Activated naive CD8-positive, alpha-beta T cell treated with anti-CD3 and anti-CD28 coated beads, Interleukin-2, amount 50 U/mL, for 16 hours (primary cell): Measurements from ENCODE around the gene VPS51.
"Not testable (repeated sequence)": the region's sequence is repeated elsewhere in the genome, so short reads cannot be mapped to it uniquely, and the experiment has no call there.

ENCODE experiments used
- DNase-seq: peaks from one replicate; pipeline ENCODE4 v3.0.0-alpha.2; 2020; ENCODE audit warnings: low read depth, low spot score

Gene VPS51

DNA sequence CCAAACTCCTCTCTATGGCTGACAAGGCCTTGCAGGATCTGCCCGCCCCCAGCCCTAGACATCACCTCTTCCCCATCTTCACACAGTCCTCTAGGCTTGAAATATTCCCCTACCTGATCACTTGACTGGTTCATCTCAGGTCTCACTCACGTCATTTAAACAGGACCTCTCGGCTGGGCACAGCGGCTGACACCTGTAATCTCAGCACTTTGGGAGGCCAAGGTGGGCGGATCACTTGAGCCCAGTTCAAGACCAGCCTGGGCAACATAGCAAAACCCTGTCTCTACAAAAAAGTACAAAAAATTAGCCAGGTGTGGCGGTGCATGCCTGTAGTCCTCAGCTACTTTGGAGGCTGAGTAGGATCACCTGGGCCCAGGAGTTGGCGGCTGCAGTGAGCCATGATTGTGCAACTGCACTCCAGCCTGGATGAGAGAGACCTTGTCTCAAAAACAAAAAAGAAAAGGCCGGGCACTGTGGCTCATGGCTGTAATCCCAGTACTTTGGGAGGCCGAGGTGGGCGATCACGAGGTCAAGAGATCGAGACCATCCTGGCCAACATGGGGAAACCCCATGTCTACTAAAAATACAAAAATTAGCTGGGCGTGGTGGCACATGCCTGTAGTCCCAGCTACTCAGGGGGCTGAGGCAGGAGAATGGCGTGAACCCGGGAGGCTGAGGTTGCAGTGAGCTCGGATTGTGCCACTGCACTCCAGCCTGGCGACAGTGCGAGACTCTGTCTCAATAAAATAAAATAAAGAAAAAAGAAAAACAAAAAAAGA lies 23.1 kb downstream of the VPS51 start:
- not testable (repeated sequence) for DNase-seq

DNA sequence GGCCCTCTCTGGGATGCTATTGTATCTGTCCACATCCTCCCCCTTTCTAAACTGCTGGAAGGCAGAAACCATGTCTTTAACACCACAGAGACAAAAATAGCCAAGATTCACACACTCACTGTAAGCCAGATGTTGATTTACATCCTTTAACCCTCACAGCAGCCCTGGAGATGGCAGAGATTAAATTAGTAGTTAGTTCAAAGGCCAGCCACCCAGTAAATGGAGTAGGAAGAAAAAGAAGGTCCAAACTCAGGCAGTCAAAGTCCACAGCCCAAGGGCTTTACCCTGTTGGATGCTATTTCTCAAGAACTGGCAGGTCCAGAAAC lies 23.6 kb downstream of the VPS51 start:
- no peak for DNase-seq

DNA sequence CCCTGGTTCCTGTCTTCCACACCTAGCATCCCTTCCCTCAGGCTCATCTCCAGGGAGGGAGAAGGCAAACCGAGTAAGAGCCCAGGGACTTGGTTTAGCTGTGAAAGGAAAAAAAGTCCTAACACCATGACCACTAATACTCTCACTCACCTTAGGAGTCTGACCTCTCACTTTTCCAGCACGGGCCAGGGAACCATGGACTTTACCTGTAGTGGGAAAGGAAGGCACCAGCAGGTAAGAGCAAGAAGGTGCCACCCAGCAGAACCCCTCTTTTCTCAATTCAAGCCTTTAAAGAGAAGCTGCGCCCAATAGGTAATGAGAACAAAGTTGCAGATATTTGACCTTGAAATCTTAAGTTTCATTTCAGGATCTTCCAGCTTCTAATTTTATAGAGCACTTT lies 24.8 kb downstream of the VPS51 start:
- no peak for DNase-seq

DNA sequence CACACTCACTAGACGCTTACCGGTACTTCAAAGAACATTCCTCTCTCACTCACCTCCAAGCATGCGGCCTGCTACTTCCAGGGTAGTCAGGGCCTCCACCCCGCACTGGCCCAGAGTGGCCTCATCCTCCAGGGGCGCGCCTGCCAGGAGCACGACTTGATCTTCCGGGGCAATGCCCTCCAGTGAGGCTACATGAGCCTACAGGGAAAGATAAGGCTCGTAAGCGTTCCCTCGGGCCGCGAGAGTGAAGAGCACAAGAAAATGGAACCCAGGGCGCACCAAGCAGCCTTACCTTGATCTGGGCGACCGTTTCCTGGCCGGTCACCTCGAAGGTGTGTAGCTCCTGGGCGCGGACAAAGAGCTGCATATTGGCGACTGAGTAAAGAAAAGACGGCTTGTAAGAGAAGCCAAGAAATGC lies 25.4 kb downstream of the VPS51 start:
- no peak for DNase-seq

DNA sequence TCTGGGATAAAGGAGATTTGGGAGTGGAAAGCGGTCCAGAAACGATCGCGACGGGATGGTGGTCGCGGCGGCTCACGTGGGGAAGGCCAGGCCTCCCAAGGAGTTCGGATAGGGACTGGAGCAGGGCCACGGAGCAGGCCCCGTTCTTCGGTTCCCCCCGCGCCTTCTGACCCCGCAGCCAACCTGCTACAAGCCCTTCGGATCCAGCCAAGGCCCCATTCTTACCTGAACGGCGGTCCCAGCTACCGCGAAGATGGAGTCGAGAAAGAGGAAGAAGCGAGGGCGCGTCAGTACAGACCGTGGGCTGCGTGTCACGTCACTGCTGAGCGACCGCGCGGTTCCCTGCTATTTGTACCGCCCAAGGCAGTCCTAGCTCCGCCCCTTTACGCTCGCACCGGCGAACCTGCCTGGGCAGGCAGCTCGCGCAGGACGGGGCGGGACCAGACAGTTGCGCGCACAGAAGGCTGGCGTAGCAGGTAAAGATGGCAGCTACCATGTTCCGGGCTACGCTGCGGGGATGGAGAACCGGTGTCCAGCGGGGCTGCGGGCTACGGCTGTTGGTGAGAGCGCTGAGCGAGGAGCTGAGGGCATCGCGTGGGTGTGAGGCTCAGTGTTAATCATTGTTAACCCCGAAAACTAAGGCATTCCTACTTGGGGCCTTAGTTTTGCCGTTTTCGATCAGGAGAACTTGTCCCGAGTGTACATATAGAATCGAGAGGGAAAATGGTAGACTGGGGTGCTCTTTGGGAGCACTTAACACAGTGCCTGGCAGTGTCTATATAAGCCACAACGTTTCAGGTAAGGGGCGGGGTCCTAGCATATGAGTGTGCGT lies 26.1 kb downstream of the VPS51 start, which contains the start of the genes FAU and MRPL49:
Gene FAU, minus strand, starts transcription at position 270 of the 832 bp plus-strand sequence. CDS start 321 bp downstream, outside the sequence.
Gene MRPL49, plus strand, starts transcription at position 457 of the 832 bp plus-strand sequence. Its CDS starts 26 bp downstream, at position 483.
- DNase-seq = peak; percentile 99

DNA sequence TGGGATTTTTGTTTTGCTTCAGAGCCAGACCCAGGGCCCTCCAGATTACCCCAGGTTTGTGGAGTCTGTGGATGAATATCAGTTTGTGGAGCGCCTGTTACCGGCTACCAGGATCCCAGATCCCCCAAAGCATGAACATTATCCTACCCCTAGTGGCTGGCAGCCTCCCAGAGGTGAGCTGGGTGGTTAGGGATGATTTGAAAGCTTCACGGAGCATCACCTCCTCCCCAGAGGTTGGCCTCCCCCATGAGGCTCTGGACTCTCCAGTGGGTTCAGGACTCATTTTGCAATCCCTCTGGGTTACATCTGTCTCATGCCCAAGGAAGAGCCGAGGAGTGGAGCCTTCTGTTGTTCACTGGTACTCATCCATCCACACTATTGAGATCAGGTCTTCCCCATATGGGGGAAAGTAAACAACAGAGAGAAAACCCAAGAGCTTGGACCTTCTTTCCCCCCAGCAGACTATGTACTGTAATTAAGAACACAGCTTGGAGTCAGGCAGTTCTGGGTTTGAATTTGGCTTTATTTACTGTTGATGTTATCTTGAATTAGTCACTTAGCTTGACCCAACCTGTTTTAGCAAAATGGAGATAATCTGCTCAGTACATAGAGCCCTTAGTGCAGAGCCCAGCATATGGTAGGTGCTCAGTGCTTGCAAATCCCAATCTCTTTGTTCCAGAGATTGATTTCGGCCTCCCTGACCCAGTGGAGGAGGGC lies 28.6 kb downstream of the VPS51 start:
- DNase-seq = no peak

DNA sequence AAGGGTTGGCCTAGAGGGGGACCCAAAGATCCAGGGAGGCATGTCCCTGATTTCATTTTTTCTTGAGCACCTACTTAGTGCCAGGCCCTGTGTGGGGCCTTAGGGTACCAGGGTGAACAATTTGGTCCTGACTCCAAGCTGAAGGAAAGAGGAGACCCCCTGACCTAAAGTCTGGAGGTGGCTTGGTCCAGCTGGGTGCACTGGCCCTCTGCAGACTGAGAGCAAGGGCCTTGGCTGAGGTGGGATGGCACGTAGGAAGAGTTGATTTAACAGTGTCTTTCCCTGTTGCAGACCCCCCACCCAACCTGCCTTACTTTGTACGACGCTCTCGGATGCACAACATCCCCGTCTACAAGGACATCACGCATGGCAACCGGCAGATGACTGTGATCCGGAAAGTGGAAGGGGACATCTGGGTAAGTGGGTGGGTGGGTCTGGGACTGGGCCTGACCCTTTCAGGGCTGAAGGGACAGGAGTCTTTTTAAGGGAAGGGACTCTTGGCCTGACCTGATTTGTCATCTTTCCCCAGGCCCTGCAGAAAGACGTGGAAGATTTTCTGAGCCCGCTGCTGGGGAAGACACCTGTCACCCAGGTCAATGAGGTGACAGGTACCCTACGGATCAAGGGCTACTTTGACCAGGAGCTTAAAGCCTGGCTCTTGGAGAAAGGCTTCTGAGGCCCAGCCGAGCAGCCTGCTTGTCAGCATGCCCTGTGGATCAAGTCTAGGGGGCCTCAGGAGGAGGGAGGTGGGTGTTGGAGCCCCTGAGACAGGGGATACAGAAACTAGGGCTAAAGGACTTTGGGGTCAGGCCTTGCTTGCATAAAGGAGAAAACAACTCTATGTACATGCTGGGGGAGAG lies 29.4 kb downstream of the VPS51 start:
- no peak for DNase-seq

DNA sequence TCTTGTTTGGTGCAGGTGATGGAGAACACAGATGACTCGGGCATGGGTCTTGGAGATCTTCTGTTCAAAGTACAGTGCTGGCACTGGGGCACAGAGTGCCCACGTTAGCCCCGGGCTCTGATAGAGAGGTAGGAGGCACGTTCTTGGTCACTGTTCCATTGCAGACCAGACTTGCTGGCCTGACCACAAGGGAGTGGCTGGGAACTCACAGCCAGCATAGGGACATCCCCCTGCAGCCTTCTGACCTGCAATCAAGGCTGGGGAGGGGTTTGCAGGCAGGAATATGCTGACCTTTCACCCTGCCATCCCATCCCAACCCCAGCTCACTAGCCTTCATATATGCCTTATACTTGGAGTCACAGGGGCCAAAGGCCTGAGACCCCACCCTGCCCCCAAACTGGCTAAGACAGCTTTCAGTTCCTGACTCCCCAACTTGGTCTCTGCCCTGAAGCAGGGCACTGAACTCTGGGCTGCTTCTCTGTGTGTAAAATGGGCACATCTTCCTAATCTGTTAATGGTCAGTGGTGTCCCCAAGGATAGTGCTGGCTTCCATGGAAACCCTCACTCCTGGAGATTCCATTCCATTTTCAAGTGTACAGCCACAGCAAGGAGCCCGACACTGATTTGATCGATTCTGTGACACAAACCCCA lies 30.7 kb downstream of the VPS51 start:
- DNase-seq = no peak

DNA sequence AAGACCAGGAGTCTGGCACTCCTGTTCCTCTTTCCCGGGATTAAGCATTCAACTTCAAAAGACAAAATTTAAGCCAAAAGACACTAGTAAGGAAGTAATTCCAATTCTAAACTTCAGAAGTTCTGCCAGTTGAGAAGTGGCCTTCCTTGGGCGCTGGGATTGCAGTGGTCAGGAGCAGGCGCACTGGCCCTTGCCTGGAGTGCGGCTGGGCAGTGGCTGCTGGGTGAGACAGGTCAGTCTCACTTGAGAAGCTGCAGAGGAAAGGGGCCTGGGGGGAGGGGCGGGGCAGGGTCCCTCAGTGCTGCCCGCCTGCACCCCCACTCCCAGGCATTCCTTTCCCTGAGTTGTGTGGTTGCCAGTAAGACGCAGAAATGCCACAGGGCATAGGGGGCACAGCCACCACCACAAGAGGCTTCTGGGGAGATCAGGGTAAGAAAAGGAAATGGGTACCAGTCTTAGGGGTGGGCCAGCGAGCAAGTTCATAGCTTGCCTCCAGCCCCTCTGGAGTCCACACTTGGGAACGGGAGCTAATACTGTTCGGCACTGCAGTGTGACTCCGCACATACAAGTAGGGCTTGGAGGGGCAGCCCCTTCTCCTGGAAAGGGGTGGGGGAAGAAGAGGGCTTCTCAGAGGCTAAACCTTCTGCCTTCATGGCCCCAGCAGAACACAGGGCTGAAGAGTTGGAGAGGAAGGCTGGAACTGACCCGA lies 31.6 kb downstream of the VPS51 start:
- DNase-seq = no peak

DNA sequence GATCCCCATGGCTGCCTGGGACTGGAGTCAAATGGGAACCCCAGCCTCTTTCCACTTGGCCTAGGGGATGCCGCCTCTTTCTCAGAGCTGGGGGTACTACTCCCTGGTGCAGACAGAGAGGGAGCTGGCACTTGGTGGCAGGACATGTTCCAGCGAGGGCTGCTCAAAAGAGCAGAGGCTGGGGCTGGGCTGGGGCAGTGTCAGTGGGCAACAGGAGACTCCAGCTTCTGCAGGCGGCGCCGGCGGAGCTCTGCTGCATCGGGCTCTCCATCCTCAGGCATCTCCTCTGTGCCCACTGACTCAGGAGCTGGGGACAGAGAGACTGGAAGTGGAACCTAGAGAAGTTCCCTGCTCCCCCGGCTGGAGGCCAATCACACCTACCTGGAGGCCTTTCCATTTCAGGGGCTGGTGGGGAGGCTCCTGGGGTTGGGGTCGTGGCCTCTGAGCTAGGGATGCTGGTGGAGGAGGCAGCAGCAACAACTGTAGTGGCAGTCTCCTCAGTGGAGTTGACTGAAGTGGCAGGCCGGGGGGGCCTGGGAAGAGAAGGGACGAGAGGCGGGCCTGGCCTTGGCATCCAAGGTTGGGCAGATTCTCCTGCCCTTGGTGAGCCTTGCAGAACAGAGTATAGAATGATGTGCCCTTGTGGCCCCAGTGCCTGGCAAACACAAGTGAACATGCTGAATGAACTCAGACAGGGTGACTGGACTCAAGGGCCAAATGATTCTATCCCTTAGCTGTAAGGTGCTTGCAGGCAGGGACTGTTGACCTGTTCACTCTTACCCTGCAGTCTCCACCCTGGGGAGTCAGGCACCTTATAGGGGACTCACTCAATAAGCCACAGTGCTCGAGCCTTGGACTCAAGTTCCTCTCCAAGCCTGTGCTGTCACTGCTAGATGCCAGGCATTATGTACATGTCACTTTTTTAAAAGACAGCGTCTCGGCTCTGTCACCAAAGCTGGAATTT lies 32.5 kb downstream of the VPS51 start:
- DNase-seq = no peak

DNA sequence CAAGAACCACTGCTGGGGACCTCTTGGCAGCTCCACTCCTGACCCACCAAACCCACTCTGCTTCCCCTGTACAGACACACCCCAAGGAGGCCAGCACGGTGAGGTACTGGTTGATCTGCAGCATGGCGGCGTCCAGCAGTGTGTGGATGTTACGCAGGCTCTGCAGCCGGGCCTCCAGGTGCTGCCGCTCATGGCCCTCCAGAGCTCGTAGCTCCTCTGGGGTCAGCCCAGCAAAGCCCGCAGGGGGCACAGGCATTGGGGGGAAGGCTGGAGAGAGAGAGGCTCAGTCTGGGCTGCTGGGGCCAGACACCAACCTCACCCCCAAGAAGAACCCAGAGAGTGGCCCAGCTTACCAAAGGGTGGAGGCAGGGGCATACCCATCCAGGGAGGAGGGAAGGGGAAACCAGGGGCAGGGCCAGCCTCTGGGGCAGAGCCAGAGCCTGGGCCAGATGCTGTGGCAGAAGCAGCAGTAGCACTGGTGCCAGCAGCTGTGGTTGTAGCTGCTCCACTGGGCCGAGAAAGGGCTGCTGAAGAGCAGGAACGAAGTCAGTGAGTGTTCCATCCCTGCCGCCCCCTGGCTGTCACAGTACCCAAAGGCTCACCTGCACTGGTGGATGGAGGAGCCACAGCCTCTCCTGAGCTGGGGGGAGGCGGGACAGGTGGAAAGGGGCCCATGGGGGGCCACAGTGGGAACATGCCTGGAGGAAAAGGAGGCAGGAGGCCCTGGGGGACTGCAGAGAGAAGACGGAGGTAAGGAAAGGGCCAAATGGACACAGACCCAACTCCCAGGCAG lies 33.8 kb downstream of the VPS51 start:
- DNase-seq = no peak

DNA sequence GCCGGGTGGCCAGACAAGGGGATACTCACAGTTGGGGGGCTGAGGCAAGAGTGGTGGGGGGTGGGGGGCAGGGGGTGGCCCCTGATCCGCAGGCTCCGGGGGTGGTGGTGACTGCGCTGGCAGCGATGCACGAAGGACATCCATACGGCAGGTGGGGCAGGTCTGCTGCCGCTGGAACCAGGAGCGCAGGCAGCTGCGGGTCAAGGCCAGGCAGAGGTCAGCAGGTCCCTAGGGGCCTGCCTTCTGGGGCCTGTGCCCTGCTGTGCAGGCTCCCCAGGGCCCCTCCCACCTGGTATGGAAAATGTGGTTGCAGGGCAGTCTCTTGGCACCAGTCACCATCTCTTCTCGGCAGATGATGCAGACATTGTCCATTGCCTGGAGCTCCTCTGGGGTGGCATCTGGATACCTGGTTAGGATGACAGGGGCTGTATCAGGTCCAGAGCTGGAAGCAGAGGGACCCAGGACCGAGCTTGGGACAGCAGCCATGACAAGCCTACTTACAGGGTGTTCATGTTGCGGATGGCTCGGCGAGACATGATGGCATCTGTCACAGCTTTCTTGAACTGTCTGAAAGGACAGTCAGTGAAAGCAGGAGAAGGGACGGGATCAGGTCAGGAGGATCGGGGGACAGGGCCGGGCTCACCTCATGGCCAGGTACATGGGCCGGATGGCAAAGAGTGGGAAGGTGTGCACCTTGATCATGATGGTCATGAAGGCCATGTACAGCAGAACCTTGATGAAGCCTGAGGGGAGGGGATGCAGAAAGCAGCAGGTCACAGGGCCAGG lies 34.8 kb downstream of the VPS51 start:
- DNase-seq = no peak

DNA sequence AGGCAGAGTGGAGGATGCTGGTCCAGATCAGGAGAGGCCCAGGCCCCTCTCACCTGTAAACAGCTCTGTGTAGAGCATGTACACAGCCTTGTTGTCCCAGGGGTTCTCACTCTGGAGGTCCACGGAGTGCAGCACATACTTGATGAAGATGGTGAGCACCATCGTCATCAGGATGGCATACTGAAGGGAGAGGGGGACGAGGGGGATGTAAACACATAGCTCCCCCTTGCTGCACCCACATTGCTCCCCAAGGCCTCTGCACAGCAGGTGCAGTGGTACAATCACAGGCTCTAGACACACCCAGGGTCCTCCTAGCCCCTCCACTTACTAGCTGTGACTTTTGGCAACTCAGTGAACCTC lies 35.4 kb downstream of the VPS51 start:
- DNase-seq = no peak

DNA sequence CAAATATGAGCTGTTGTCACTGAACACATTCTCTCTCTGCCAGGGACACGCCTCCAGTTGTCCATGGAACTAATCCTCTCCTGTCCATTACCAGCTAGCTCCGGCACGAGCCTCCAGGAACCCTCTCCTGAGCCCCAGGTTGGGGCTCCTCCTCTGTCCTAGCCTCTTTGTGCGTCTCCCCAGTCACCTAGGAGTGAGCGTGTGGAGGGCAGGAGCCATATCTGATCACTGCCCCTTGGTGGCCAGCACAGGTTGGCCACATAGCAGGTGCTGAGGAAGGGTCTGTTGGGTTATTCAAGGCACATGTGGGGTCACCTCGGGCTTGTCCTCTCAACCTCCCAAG lies 35.9 kb downstream of the VPS51 start:
- no peak for DNase-seq

DNA sequence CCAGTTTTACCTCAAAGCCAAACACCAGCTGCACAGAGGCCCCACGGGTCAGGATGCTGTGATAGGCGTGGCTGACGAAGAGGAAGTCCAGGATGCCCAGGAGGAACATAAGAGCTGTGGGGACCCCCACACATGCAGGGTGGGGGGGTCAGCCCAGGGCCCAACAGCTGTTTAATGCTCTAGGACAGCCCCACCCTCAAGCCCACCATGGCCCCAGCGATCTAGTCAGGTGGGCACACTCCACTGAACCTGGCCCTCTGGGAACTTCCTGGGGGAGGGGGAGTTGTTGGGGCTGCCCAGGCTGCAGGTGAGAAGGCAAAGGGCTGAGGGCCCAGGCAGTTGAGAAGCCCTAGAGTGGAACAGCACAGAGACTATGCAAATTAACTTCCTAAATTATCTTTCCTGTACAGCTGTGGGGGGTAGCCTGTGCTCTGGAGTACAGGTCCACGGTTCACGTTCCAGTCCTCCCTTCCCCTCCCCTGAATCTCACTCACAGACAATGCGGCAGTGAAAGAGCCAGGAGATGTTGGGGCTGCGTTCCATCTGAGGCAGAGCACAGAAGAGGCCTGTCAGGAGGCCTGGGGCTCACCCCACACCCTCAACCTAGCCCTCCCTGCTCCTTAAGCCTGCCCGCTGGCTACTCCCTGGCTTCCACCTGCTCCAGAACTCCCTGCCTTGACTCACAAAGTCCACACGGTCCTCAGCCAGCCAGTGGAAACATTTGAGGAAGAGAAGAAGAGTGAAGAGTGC lies 36.4 kb downstream of the VPS51 start:
- no peak for DNase-seq

DNA sequence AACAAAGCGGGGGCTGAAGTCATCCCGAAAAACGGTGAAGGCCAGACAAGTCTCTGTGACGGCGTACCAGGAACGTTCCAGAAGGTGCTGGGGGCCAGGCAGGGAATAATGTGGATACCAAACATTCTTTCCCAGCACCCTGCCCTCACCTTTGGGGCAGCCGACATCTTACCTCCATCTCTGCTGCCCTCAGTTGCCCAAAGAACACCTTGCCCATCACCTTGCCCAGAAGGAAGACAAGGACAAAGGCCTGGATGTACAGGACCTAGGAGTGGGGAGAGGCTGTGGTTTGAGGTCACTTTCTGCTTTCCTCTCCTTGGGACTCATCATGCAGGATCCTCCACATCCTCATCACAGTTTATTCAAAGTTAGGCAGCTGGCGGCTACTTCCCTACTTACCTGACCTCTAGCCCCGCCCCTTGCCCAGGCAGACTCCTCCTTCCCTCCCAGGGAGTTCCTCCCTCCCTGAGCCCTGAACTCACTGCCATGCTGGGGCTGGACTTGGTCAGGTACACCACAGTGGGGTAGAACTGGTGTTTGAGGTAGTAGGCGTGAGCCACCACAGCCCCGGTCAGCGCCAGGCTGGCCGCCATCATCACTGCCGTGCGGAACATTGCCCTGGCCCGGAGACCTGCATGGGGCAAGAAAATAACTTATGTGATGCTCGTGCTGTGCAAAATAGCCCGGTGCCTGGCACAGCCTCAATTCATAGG lies 37.1 kb downstream of the VPS51 start:
- no peak for DNase-seq
